Caco-2 (cell line): ENCODE data around the gene UNC80. TPM values are rescaled to one million over a fixed set of nuclear protein-coding genes. Genes with fewer than 3 reads are reported as not detected.

Experiments
- BruUV-seq: library from RNA; stranded (reverse); fragments of 400-500 nt; replicated peaks from 2 replicates; lab custom pipeline; 2021; lab: Mats Ljungman, UMichigan
- CTCF ChIA-PET: fragments of 300-600 bp; sonication (Branson Sonifier 250); formaldehyde crosslinking; loops from one replicate; lab custom pipeline; 2022; ENCODE audit warnings: antibody characterized with exemption; lab: Charles Lee
- POLR2A ChIA-PET: fragments of 300-600 bp; sonication (Branson Sonifier 250); formaldehyde crosslinking; loops from one replicate; lab custom pipeline; 2022; ENCODE audit warnings: antibody characterized with exemption; lab: Charles Lee
- DNase-seq, 2 experiments: peaks; one replicate each; pipeline versions ENCODE4 v3.0.0 to v3.0.0-alpha.2; 2020 to 2022
- H3K27me3 ChIP-seq: replicated peaks from 2 replicates; pipeline ENCODE4 v1.6.0; 2011; ENCODE audit warnings: low read length; ENCODE audit not compliant: control insufficient read depth, insufficient read depth
- H3K36me3 ChIP-seq: 2 replicates; pipeline ENCODE4 v1.5.1; 2011; ENCODE audit warnings: low read length; ENCODE audit not compliant: control insufficient read depth, insufficient read depth
- H3K4me1 ChIP-seq: fragments of 250-450 bp; sonication (Bioruptor Pico); 2 replicates; pipeline ENCODE4 v1.5.1; 2020; ENCODE audit warnings: mild to moderate bottlenecking
- H3K4me3 ChIP-seq: 2 replicates; pipeline ENCODE4 v1.5.1; 2011; ENCODE audit warnings: low read depth, mild to moderate bottlenecking, control low read depth, low read length
- H3K9me3 ChIP-seq: fragments of 250-450 bp; sonication (Bioruptor Pico); 2 replicates; pipeline ENCODE4 v1.5.1; 2020; ENCODE audit warnings: mild to moderate bottlenecking, moderate library complexity
- H3K27ac Mint-ChIP-seq: one replicate; pipeline ENCODE4 v1.8.0; 2022; ENCODE audit warnings: mixed read lengths; ENCODE audit not compliant: unreplicated experiment
- H3K27me3 Mint-ChIP-seq: one replicate; pipeline ENCODE4 v1.8.0; 2022; ENCODE audit warnings: mixed read lengths; ENCODE audit not compliant: insufficient read depth, unreplicated experiment
- H3K36me3 Mint-ChIP-seq: one replicate; pipeline ENCODE4 v1.8.0; 2022; ENCODE audit warnings: mild to moderate bottlenecking, mixed read lengths; ENCODE audit not compliant: insufficient read depth, unreplicated experiment
- H3K4me1 Mint-ChIP-seq: one replicate; pipeline ENCODE4 v1.8.0; 2022; ENCODE audit warnings: low read depth, mixed read lengths; ENCODE audit not compliant: unreplicated experiment
- H3K4me3 Mint-ChIP-seq: one replicate; pipeline ENCODE4 v1.8.0; 2022; ENCODE audit warnings: mild to moderate bottlenecking, moderate library complexity, mixed read lengths; ENCODE audit not compliant: unreplicated experiment
- H3K9me3 Mint-ChIP-seq: one replicate; pipeline ENCODE4 v1.8.0; 2022; ENCODE audit warnings: mixed read lengths; ENCODE audit not compliant: unreplicated experiment
- CTCF ChIP-seq, 2 experiments: fragments of 200-600 bp in 1 of 2; IDR thresholded peaks; 1 replicate in 1 of 2; 2 replicates in 1 of 2; pipeline versions ENCODE4 v1.5.1 to v1.8.0; 2011 to 2022; ENCODE audit warnings: antibody characterized with exemption in 1 of 2, control low read depth in 1 of 2, inconsistent platforms in 1 of 2, low read depth in 1 of 2, low read length in 1 of 2, mild to moderate bottlenecking in 1 of 2, moderate library complexity in 1 of 2; ENCODE audit not compliant: insufficient read depth in 1 of 2, severe bottlenecking in 1 of 2, unreplicated experiment in 1 of 2
- intact Hi-C: fragments of 100-400 bp; cut with micrococcal nuclease; formaldehyde crosslinking; loops from one replicate; pipeline ENCODE4 v1.10.0; 2022; ENCODE audit not compliant: unreplicated experiment
- total RNA-seq: library from RNA; stranded (reverse); gene quantifications from 2 replicates; pipeline ENCODE4 v1.2.3, GENCODE V29; 2022

Gene UNC80
- total RNA-seq, 1 experiment from 2014 or later, result not detected

- Histone ChIP-seq H3K27me3 (no peaks in the 10 kb centered on the region), H3K9me3 (no peaks in the 10 kb centered on the region), H3K36me3 (no peaks in the 10 kb centered on the region), H3K4me1 (no peaks in the 10 kb centered on the region), H3K4me3 (no peak overlapping the region)
- CTCF ChIA-PET, result no interaction called here
- H3K4me1 Mint-ChIP-seq, result no peaks in the 10 kb centered on the region
- H3K36me3 Mint-ChIP-seq, result no peaks in the 10 kb centered on the region
- peaks cover 2% of the 10 kb centered on the region for H3K27me3 Mint-ChIP-seq
- BruUV-seq, result no TSS peak
- POLR2A ChIA-PET, result interaction anchor here (0.7 kb wide), 1 partner anchor 49 kb away, joined by 3 read pairs; no protein-coding TSS in a partner anchor
- no peak for DNase-seq
- H3K27ac Mint-ChIP-seq, result no peak overlapping the region
- no peak overlapping the region for H3K4me3 Mint-ChIP-seq
- no peak for TF ChIP-seq CTCF (IDR thresholded peaks at IDR 0.05; ENCODE audit: insufficient read depth in 1 of 2, low read depth in 1 of 2, low read length in 1 of 2, severe bottlenecking in 1 of 2, unreplicated experiment in 1 of 2)
- H3K9me3 Mint-ChIP-seq, result no peaks in the 10 kb centered on the region
- intact Hi-C loops, result no loop called here
These were observed 74.0 kb downstream of the UNC80 start for GRCh38 chr2:209845666-209846065.

GRCh38 chr2:209864716-209865295, 93.2 kb downstream of the UNC80 start:
- H3K4me1 Mint-ChIP-seq, result no peaks in the 10 kb centered on the region
- H3K27me3 Mint-ChIP-seq, result no peaks in the 10 kb centered on the region
- DNase-seq, result no peak
- Histone ChIP-seq H3K36me3 (no peaks in the 10 kb centered on the region), H3K4me3 (no peak overlapping the region), H3K4me1 (no peaks in the 10 kb centered on the region), H3K27me3 (no peaks in the 10 kb centered on the region), H3K9me3 (no peaks in the 10 kb centered on the region)
- ChIA-PET POLR2A (no interaction called here), CTCF (no interaction called here)
- TF ChIP-seq CTCF (IDR thresholded peaks at IDR 0.05; ENCODE audit: insufficient read depth in 1 of 2, low read depth in 1 of 2, low read length in 1 of 2, severe bottlenecking in 1 of 2, unreplicated experiment in 1 of 2), result no peak
- H3K4me3 Mint-ChIP-seq, result no peak overlapping the region
- no peaks in the 10 kb centered on the region for H3K9me3 Mint-ChIP-seq
- no TSS peak for BruUV-seq
- H3K27ac Mint-ChIP-seq, result no peak overlapping the region
- H3K36me3 Mint-ChIP-seq, result no peaks in the 10 kb centered on the region
- intact Hi-C loops, result no loop called here

GRCh38 chr2:209868271-209868994, 96.8 kb downstream of the UNC80 start:
- H3K9me3 Mint-ChIP-seq, result no peaks in the 10 kb centered on the region
- POLR2A ChIA-PET, result no interaction called here
- DNase-seq, result no peak

More at GRCh38 chr2:209868271-209868994, 96.8 kb downstream of the UNC80 start:
- no peak for TF ChIP-seq CTCF (IDR thresholded peaks at IDR 0.05; ENCODE audit: insufficient read depth in 1 of 2, low read depth in 1 of 2, low read length in 1 of 2, severe bottlenecking in 1 of 2, unreplicated experiment in 1 of 2)
- no peak overlapping the region for H3K4me3 ChIP-seq
- Mint-ChIP-seq H3K4me3 (no peak overlapping the region), H3K4me1 (no peaks in the 10 kb centered on the region), H3K27ac (no peak overlapping the region), H3K27me3 (no peaks in the 10 kb centered on the region), H3K36me3 (no peaks in the 10 kb centered on the region)
- no peaks in the 10 kb centered on the region for H3K4me1 ChIP-seq
- no peaks in the 10 kb centered on the region for H3K9me3 ChIP-seq
- no TSS peak for BruUV-seq
- intact Hi-C loops, result no loop called here
- no peaks in the 10 kb centered on the region for H3K27me3 ChIP-seq
- no peaks in the 10 kb centered on the region for H3K36me3 ChIP-seq
- CTCF ChIA-PET, result no interaction called here
